ENCODE results near the gene CNNM2. TPM values are rescaled to one million over a fixed set of nuclear protein-coding genes. Genes with fewer than 3 reads are reported as not detected.

CNNM2 gene
- total RNA-seq, 6 experiments from 2014 or later = 5.2 to 7.6 (median 6.5) TPM

DNA sequence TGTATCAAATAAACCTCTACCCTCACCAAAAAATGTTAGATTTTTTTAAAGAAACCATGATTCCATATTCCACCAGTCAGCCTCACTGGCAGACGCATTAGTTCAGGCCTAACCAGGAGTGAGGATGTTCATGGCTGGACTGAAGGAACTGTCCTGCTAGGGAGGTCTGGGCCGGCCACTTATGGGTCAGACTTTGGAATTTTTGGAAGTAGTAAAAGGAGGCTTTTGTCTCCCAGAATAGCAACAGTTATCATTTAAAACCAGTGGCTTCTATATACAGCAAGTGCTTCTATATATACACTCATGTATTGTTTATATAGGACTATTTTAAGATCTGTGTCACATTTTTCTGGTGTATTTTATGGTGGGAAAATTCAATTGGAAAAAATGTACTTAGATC, 120.5 kb downstream of the CNNM2 start:
- Histone ChIP-seq H3K36me3 (no peaks in the 10 kb centered on the region), H3K4me1 (no peaks in the 10 kb centered on the region), H3K27ac (no peak overlapping the region), H3K27me3 (no peaks in the 10 kb centered on the region), H3K4me3 (no peak overlapping the region), H3K9me3 (no peaks in the 10 kb centered on the region)
- TF ChIP-seq POLR2A (IDR thresholded peaks at IDR 0.05) = no peak
- TF ChIP-seq, protein P1, sequence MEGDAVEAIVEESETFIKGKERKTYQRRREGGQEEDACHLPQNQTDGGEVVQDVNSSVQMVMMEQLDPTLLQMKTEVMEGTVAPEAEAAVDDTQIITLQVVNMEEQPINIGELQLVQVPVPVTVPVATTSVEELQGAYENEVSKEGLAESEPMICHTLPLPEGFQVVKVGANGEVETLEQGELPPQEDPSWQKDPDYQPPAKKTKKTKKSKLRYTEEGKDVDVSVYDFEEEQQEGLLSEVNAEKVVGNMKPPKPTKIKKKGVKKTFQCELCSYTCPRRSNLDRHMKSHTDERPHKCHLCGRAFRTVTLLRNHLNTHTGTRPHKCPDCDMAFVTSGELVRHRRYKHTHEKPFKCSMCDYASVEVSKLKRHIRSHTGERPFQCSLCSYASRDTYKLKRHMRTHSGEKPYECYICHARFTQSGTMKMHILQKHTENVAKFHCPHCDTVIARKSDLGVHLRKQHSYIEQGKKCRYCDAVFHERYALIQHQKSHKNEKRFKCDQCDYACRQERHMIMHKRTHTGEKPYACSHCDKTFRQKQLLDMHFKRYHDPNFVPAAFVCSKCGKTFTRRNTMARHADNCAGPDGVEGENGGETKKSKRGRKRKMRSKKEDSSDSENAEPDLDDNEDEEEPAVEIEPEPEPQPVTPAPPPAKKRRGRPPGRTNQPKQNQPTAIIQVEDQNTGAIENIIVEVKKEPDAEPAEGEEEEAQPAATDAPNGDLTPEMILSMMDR (IDR thresholded peaks at IDR 0.05) = no peak
- ATAC-seq (no peak), DNase-seq (no peak)
- intact Hi-C loops (cut with DNase I) = no loop called here
- WGBS (ENCODE audit: insufficient coverage, low coverage, low lambda C conversion rate, missing lambda C conversion rate) = 90% methylated on average over 2 of the region's 2 CpGs

- ATAC-seq (no peak), DNase-seq (no peak)
- intact Hi-C loops (cut with DNase I) = no loop called here
- no peak overlapping the region for H3K27ac ChIP-seq
- no peaks in the 10 kb centered on the region for H3K27me3 ChIP-seq
- H3K4me3 ChIP-seq = no peak overlapping the region
- H3K36me3 ChIP-seq = no peaks in the 10 kb centered on the region
- TF ChIP-seq, protein P1 (IDR thresholded peaks at IDR 0.05) = no peak
- TF ChIP-seq POLR2A (IDR thresholded peaks at IDR 0.05) = no peak
- WGBS (ENCODE audit: insufficient coverage, low coverage, low lambda C conversion rate, missing lambda C conversion rate) = 85% methylated on average over 3 of the region's 4 CpGs
- H3K4me1 ChIP-seq = no peaks in the 10 kb centered on the region
- H3K9me3 ChIP-seq = no peaks in the 10 kb centered on the region
Measured at GRCh38 chr10:103040418-103040817, 122.3 kb downstream of the CNNM2 start.

DNA sequence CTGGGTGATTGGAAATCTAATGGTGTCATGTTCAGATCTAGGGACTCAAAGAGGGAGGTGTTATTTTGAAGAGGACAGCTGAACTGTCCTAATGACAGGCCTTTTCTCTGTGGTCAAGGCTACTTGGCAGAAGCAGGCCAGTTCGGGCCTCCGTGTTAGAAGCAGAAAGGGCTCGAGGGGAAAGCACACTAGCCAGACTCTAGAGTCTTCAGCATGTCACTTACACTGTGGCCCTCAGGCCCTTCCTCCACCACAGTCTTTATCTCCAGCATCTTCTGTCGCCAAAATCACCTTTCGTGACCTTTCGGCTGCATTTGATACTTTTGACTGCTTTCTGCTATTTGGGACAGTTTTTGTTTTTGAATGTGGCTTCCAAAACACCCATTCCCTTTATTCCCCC, 123.3 kb downstream of the CNNM2 start:
- Histone ChIP-seq H3K27me3 (no peaks in the 10 kb centered on the region), H3K9me3 (no peaks in the 10 kb centered on the region), H3K36me3 (no peaks in the 10 kb centered on the region), H3K4me3 (no peak overlapping the region), H3K27ac (no peak overlapping the region), H3K4me1 (no peaks in the 10 kb centered on the region)
- no peak for TF ChIP-seq POLR2A (IDR thresholded peaks at IDR 0.05)
- TF ChIP-seq, protein P1 (IDR thresholded peaks at IDR 0.05) = no peak
- intact Hi-C loops (cut with DNase I) = no loop called here
- no peak for DNase-seq
- 94% methylated on average over 3 of the region's 6 CpGs for WGBS (ENCODE audit: insufficient coverage, low coverage, low lambda C conversion rate, missing lambda C conversion rate)
- ATAC-seq = no peak

DNA sequence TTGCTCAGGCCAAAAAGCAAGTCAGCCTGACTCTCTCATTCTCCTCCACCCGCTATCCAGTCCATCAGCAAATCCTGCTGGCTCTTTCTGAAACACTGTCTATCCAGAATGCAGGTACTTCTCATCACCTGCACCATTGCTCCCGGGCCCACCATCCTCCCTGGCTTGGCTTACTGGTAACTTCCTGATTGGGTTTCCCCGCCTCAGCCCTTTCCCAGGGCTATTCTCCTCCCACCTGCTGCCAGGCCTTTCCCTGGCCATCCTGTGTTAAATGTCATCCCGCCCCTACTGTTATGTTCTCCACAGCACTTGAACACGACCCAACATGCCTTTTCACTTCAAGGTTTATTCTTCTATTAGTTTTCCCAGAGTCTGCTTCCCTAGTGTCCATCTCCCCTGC, 124.0 kb downstream of the CNNM2 start:
- H3K4me3 ChIP-seq = no peak overlapping the region
- ATAC-seq (no peak), DNase-seq (no peak)
- H3K36me3 ChIP-seq = no peaks in the 10 kb centered on the region
- no peaks in the 10 kb centered on the region for H3K9me3 ChIP-seq
- H3K4me1 ChIP-seq = no peaks in the 10 kb centered on the region
- H3K27ac ChIP-seq = no peak overlapping the region
- TF ChIP-seq, protein P1 (IDR thresholded peaks at IDR 0.05) = no peak
- no peak for TF ChIP-seq POLR2A (IDR thresholded peaks at IDR 0.05)
- intact Hi-C loops (cut with DNase I) = no loop called here
- no peaks in the 10 kb centered on the region for H3K27me3 ChIP-seq
- 79% methylated on average over 5 of the region's 5 CpGs for WGBS (ENCODE audit: insufficient coverage, low coverage, low lambda C conversion rate, missing lambda C conversion rate)

- ATAC-seq (no peak), DNase-seq (no peak)
- TF ChIP-seq, protein P1 (IDR thresholded peaks at IDR 0.05) = no peak
- TF ChIP-seq POLR2A (IDR thresholded peaks at IDR 0.05) = no peak
- H3K4me3 ChIP-seq = no peak overlapping the region
- H3K27me3 ChIP-seq = no peaks in the 10 kb centered on the region
- no peaks in the 10 kb centered on the region for H3K4me1 ChIP-seq
- intact Hi-C loops (cut with DNase I) = no loop called here
- H3K27ac ChIP-seq = no peak overlapping the region
- H3K36me3 ChIP-seq = no peaks in the 10 kb centered on the region
- H3K9me3 ChIP-seq = no peaks in the 10 kb centered on the region
- WGBS (ENCODE audit: insufficient coverage, low coverage, low lambda C conversion rate, missing lambda C conversion rate) = 89% methylated on average over 7 of the region's 7 CpGs
Measured at GRCh38 chr10:103042908-103043307, 124.8 kb downstream of the CNNM2 start.

Data from right lobe of liver (tissue), 6 donors.